DMS79 (cell line): Measurements from ENCODE around the gene STK32B.

Experiments
- DNase-seq: peaks from one replicate; lab custom pipeline; 2025; lab: John Stamatoyannopoulos, UW

Gene STK32B

DNA sequence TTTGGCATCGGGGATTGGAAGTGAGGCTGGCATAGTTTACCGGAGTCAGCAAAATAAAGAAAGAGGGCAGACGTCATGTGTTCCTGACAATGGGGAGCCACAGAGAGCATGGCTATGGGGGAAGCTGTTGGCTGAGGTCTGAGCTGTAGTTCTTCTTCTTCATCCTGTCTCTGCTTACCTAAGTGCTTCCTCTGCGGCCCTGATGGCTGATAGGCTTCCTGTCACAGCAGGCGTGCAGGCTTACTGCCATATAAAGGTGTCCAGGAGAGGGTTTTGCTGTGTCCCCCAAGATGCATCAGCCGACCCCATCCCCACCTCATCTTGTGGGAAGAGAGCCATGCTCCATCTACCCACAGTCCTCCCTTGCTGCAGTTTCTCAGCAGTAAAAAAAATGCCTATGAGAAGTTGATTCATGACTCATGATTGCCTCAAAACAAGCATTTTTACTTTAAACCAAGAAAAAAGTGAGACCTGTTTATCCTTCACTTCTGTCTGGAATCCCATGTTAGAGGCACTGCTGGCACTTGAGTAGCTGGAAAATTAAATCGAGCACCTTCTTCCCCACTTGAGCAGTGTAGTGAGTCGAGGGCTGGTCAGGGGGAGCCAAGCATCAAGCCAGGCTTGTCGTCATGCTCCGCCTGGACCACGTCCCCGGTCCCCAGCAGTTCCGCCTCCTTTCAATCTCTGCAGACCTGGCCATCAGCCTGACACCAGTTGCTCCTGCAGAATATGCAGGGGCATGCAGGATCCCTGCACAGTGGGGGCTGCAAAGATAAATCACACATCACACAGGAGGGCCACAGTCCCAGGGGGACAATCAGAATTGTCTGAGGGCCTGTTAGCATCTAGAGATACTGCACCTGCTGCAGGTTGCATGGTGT, 419.3 kb downstream of the STK32B start:
- no peak for DNase-seq

DNA sequence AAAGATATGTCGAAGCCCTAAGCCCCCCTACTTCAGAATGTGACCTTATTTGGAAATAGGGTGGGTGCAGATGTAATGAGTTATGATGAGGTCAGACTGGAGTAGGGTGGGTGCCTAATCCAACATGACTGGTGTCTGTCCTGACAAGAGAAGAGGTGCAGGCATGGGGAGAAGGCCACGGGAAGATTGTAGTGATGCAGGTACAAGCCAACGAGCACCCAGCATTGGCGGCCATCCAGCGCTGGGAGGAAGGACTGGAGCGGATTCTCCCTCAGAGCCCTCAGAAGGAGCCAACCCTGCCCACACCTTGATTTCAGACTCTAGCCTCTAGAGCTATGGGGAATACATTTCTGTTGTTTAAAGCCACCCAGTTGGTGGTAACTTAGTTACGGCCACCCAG, 419.9 kb downstream of the STK32B start:
- DNase-seq: no peak

DNA sequence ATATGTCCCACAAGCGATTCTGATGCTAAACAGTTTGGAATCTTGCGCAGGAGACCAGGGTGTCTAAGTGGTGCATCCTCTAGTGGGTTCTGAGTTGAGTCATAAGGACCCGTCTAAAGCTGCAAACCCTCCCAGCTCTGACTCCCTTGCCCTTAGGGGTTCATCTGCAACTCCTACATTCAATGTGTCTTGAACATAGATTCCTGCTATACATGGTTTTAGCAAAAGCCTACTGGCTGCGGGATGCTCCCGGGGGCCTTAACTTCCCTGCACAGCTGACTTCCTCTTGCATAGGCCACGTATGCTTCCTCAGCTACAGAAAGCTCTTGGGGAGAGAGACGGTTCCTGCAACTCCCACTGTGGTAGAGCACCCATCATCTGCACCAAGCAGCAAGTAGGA, 420.4 kb downstream of the STK32B start:
- DNase-seq: no peak

DNA sequence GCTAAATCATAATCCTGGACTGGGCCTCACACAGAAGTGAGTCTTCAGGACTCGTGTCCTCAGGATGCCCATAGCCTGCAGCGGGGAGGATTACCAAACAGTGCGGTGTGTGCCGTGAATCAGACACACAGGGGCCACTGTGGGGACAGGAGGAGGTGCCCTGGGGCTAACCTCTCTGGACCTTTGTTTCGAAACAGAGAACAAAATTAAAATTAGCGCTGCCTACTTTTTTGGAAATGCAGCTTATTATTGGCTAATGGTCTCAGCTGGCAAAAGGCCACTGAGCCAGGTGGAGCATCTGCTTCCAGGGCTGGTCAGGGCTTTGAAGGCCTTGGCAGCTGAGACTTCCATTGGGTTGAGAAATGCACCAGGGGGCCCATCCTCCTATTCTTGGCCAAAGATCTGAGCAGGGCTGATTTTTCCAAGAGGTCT, 420.9 kb downstream of the STK32B start:
- DNase-seq: no peak

- DNase-seq: no peak
Observed at GRCh38 chr4:5473125-5473524, 421.8 kb downstream of the STK32B start.

DNA sequence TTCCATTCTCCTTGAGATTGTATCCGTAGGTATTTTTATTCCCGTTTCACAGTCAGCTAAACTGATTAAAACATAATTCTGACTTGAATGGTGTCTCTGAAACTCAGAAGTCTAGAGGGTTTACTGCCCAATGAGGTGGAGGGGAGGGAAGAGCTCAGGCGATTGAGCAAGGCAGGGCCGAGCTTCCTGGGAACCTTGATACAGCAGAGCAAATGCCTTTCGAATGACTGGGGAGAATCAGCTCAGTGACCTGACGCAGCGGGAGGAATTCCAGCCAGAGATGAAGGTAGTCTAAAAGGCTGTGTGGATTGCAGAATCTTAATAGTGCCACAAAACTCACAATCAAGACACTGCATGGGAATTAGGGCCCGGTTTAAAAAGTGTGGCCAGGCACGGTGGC, 423.5 kb downstream of the STK32B start:
- DNase-seq: no peak

- no peak for DNase-seq
Observed at GRCh38 chr4:5477613-5478012, 426.3 kb downstream of the STK32B start.

DNA sequence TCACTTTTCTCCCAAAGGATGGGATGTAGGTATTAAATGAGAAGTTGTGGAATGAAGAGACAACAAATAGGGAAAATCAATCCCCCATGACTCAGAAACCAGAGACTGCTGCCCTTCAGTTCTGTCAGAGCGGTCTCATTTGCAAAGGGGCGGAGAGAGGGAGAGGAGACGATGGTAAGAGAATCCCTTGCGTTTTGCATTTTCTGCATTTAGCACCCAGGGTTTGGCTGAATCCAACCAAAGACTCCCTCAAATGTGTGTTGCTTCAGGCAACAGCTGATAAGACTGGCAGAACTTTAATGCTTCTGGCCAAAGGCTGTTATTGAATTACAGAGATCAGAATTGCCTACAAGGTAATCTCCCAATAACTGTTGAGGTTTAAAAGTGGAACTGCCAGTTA, 426.9 kb downstream of the STK32B start:
- DNase-seq: no peak

GRCh38 chr4:5478697-5479096, 427.4 kb downstream of the STK32B start:
- no peak for DNase-seq

GRCh38 chr4:5479518-5480060, 428.3 kb downstream of the STK32B start:
- no peak for DNase-seq

DNA sequence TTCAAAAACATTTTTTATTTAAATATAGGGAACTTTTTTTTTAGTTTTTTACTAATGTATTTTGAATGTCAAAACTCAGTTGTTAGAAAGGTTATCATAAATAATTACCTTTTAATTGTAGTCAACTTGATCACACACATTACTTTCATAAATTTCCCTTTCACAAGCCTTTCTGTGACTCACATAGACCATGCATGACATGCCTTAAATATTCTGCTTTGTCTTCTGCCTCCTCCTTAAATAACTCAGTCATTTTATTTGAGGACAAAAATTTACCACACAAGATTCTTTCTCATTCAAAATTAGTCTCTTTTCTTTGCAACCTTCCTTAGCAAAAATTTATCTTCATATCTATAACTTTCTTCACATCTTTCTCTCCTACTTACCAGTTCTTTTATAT, 437.1 kb downstream of the STK32B start:
- no peak for DNase-seq

DNA sequence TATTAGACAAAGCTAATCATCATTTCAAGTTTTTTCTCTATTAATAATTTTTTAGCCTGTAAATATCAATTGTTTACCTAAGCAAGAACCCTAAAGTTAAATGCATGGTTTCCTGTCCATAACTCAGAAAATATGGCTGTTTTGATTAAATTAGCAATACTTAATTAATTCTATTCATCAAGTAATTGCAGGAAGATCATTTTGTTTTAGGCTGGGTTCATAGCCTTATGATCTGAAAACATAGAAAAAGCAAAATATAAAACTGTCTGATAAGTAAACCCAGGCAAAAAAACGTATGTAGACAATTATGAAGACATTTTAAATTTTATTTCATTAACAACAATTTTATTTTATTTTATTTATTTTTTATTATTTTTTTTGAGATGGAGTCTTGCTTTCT, 438.0 kb downstream of the STK32B start:
- DNase-seq: no peak

DNA sequence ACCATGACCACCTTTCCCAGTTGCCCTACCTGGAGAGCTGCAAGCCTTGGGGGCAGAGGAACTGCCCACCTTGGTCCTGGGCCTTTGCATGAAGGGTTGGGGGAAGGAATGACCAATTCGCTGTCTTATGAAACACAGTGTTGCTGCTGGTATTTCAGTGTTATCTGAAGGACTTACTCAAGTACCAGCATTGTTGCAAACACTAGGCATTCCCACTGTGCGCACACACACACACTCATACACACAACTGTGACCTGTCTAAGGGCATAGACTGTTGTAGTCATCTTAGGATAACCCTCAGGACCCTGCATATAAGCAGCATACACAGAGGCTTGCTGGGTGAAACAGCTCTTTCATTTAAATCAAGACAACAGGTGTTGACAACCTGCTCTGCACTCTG, 446.2 kb downstream of the STK32B start:
- DNase-seq: no peak

DNA sequence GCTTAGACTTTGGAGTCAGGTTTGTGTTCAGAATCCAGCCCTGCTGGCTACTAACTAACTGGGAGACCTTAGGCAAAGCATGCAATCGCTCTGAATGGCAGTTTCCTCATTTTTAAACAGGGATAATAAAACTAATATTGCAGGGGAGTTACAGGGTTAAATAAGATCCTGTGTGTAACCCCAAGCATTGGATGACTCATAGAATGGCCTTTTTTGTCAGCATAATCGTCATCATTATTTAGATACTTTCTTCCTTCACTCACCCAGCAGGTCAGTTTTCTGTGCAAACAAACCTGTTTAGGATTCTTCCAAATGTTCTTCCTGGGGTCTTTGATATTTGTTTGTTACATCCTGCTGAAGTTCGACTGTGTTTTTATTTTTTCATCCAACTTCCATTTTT, 448.9 kb downstream of the STK32B start:
- no peak for DNase-seq

DNA sequence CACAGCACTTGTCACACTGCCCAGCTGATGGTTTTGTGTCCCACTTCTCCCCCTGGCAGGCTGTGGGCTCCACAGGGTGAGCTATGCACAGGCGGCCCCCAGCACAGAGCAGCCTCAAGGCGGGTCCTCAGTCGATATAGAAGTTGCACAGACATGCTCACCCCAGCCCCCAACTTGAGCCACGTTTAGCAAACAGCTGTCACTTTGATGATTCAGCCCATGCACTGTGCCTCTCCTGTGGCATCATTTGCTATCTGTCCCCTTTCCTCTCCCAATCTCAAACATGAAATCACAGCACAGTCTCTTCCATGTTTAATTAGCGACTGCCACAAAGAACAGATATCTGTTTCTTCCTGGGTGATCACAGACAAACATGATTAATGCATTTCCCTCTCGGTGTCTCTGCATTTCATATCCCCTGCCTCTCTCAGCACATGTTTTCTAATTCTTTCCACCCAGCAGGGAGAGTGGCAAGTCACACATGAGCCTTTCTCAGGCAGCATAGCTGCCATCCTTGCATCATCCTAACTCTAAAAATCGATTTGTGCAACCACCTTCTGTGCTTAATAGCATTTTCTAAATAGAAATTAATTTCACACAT, 452.2 kb downstream of the STK32B start:
- DNase-seq: no peak

DNA sequence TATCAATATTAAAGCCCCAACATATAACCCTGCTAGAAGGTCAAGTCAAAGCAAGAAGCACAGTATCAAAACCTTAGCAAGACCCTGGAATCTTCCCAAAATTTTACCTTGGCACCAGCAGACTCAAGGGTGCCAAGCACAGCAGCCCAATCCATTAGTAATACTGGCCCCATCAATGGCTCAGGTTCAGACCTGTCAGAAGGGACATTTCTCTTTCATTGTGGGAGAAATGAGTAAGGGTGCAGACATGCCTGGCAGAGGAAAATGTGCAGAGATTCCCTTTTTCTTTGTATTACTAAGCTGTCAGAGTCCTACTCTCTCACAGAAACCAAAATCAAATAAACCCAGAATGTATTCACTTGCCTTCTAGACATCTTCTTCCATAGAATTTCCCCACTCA, 453.2 kb downstream of the STK32B start:
- no peak for DNase-seq

DNA sequence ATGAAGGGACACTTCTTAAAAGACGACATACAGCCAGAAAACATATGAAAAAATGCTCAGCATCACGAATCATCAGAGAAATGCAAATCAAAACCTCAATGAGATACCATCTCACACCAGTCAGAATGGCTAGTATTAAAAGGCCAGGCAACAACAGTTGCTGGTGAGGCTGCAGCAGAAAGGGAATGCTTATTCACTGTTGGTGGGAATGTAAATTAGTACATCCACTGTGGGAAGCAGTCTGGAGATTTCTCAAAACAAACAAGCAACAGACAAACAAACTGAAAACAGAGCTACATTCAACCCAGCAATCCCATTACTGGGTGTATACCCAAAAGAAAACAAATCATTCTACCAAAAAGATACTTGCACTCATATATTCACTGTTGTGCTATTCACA, 459.2 kb downstream of the STK32B start:
- no peak for DNase-seq

GRCh38 chr4:5511791-5512190, 460.5 kb downstream of the STK32B start:
- no peak for DNase-seq

DNA sequence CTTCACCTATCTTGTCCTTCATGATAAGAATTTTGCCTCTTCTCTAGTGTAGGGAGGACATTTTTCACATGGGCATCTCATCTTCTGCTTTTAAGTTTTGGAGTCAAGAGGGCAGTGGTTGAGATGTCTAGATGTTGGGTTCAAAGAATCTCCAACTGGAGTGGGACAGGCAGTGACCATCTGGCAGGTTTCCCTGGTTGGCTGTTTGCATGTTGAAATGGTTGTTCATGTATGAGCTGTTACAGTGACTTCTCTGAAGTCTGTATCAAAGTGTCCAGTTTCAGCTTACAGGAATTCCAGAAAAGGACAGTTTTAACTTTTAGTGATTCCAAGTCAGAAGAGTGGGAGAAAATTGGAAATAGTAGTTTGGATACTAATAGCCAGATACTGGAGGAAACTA, 464.4 kb downstream of the STK32B start:
- DNase-seq: no peak

DNA sequence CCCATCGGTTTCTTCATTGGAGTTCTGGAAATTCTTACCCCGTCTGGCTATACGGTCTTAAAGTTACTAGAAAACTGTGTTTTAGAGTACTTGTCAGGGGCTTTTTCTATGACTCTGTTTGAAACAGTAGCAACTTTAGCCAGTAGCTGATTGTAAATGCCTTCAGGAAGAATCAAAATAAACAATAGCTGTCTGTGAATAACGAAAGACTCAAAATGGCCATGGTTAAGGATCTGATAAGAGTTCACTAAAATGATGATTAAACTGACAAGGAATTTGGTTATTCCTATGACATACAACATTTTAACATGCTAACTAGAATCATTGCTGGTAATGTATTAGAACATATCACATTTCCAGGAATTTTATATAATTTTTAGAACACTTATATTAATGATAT, 466.1 kb downstream of the STK32B start:
- DNase-seq: no peak

GRCh38 chr4:5524446-5525299, 473.4 kb downstream of the STK32B start:
- DNase-seq: no peak

DNA sequence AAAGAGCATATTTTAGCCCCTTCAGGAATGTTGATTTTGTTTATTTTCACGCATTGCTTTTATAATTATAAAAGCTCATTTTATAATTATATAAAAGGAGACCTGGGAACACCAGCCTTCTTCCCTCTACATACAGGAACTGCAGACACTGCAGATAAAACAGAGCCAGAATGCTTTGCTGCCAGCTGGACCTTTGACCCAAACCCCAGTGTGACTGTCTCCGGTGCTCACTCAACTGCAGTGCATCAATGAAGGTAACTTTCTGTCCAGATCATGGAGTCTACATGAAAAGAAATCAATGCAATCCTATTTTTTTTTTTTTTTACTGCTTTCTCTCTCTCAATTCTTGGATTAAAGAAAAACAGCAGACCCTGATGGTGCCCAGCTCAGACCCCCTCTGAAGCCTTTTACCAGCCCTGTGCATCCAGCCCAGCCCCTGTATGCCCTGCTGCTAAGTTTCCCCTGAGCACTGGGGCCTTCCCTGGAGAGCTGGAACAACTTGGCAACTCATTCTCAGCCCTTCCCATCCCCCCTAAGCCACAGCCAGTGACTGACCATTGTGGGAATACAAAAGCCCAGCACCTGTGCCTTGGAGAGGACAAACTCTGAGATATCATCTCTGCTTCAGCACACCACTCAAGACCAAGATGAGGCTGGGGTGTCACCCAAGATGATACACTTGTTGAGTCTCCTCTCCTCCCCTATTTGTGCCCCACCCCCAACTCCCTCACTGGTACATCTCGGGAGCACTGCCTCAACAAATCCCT, 475.0 kb downstream of the STK32B start:
- no peak for DNase-seq
